Measurements from ENCODE around the gene ECEL1.

The ECEL1 gene

DNA sequence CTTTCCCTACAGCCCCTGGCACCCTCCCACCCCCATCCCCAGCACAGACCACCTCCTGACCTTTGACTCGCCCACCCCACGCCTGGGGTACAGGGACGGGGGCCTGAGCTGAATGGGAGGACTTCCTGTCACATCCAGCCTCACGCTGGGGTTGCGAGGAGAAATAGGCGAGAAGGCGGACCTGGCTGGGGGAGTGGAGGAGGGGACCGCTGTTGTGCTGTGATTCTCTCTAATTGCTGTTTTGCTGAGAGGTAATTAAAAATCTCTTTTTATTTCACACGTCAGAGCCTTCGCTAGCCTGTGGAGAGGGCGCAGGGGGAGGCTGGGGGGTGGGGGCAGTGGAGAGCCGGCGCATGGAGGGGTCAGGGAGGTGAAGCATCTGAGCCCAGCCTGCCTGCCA lies 9.7 kb upstream of the ECEL1 start:
- no peak for DNase-seq (ENCODE audit: low spot score)

- no peak for DNase-seq (ENCODE audit: low spot score)
Observed at GRCh38 chr2:232496501-232497270, 9.1 kb upstream of the ECEL1 start.

DNA sequence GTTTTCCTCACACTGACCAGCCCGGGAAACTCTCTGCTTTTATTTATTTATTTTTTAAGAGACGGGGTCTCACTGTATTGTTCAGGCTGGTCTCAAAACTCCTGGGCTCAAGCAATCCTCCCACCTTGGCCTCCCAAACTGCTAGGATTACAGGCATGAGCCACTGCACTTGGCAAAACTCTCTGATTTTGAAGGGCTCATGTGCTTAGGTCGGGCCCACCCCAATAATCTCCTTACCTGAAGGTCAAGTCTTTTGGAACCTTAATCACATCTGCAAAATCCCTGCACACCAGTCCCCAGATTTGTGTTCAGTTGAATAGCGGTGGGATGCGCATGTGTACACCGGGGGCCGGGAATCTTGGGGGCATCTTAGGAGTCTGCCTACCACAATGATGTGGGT lies 7.7 kb upstream of the ECEL1 start:
- no peak for DNase-seq (ENCODE audit: low spot score)

GRCh38 chr2:232494542-232494941 lies 6.9 kb upstream of the ECEL1 start:
- DNase-seq (ENCODE audit: low spot score), result no peak

GRCh38 chr2:232493701-232494474 lies 6.3 kb upstream of the ECEL1 start:
- no peak for DNase-seq (ENCODE audit: low spot score)

- DNase-seq (ENCODE audit: low spot score), result no peak
Observed at GRCh38 chr2:232492963-232493700, 5.5 kb upstream of the ECEL1 start.

DNA sequence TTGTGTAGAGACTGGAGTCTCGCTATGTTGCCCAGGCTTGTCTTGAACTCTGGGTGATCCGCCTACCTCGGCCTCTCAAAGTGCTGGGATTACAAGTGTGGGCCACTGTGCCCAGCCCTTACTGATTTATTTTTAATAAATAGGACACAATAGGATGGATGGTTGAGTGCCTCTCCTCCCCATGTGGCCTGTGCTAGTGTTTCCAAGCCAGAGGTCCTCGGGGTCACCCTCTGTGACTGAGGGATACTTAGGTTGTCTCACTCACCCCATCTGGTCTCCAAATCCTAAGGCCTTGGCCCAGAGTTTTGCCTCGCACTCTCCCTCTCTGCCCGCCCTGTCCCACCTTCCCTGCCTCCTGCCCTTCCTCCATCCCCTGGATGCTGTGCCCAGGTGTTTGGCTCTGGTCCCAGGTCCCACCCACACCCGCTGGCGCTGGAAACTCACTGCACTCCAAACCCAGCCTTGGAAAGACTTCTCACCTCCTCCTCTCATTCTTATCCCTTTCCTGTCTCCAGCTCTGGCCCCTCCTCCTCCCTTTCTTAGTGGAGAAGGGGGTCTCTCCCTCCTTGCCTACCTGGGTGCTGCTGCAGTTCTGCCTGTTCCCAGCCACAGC lies 4.7 kb upstream of the ECEL1 start:
- DNase-seq (ENCODE audit: low spot score), result no peak

- no peak for DNase-seq (ENCODE audit: low spot score)
Observed at GRCh38 chr2:232491139-232491780, 3.6 kb upstream of the ECEL1 start.

DNA sequence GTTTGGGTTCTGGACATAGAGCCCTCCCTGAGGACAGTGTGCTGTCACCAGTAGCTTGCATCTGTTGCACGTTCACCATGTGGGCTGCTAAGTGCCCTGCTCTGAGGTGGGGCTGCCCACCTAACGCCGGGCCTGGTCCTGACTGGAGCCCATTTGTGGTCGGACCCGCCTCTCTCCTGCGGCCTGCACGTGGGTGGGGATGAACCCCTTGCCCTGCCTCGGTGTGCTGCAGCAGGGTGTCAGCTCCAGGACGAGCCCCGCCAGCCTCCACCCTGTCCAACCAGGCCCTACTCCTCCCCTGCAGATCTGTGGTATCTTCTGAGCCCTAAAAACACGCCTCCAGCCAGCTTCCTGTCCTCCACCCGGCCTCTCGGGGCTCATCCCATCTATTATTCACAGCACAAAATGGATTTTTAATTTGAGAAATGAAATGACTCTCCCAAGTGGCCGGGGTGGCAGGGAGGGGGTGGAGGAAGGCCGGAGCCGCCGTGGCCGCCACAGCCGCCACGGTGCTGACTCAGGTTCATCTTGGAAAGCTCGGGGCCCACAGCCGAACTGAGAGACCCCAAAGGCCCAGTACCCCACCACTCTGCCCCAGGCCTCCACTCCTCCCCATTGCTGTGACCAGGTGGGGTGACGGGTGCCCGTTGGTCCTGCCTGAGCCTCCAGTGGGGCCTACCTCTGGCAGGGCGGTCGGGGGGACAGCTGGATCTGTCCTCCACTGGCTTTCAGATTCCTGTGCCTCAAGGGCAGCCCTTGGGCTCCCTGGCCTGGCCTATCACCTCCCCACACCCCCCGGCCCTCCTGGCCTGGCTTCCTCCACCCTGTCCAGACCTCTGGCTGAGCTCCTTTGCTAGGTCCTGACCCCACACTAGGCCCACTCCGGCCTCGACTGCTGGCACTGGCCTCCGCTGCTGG lies 2.8 kb upstream of the ECEL1 start:
- no peak for DNase-seq (ENCODE audit: low spot score)

DNA sequence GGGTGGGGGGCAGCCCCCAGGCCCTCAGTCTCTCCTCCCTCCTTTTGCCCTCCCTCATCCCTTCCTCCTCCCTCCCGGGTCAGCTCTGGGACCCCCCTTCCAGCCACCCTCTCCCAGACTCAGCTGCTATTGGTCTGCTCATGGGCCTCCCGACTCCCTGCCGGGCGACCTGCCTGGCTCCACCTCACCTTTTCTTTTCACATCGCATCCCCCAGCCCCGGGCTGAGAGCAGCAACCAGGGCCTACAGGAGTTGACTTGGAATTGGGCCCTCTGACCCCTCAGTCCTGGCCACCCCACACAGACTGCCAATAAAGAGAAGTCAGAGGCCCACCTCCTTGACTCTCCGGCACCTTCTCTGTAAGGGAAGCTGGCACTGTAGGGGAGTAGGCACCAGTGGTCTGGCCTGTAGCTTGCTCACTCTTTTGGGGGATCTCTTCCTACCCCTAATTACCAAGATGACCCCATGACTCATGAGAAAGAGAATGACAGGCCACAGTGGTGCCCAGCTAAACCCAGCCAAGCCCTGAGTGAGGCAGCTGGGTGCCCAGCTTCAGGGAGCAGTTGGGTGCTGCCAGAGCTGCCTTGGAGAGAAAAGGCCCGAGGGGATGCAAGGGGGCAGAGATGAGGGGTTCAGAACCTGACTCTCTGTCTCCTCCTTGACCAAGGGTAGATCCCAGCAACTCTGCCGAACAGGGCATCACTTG lies 2.0 kb upstream of the ECEL1 start:
- no peak for DNase-seq (ENCODE audit: low spot score)

GRCh38 chr2:232488721-232489300 lies 1.2 kb upstream of the ECEL1 start:
- DNase-seq (ENCODE audit: low spot score), result no peak

DNA sequence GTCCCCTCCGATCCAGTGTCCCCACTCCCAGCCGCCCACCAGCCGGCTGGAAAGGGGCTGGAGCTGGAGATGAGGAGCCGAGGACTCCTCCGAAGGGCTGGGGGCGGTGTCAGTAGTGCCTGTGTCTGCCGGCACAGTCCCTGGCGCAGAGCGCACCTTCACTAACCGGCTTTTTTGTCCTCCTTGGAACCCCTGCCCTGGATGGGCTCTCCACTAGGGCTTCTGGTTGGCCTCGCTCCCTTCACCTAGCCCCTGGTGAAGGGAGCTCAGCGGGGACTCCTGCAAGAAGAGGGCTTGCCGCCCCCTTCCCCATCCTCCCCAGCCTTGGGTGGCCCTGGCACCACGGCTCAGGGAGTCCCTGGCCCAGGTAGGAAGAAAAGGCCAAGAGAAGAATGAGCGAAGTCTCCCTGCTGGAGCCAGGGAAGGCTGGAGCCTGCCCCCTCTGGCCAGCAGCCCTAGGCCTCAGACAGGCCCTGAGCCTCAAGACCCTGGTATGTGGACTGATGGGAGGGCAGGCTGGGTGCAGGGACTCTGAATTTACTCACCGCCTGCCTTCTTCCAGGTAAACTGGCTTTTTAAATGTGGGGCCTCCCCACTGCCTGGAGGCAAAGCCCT lies 570 bp upstream of the ECEL1 start:
- no peak for DNase-seq (ENCODE audit: low spot score)

DNA sequence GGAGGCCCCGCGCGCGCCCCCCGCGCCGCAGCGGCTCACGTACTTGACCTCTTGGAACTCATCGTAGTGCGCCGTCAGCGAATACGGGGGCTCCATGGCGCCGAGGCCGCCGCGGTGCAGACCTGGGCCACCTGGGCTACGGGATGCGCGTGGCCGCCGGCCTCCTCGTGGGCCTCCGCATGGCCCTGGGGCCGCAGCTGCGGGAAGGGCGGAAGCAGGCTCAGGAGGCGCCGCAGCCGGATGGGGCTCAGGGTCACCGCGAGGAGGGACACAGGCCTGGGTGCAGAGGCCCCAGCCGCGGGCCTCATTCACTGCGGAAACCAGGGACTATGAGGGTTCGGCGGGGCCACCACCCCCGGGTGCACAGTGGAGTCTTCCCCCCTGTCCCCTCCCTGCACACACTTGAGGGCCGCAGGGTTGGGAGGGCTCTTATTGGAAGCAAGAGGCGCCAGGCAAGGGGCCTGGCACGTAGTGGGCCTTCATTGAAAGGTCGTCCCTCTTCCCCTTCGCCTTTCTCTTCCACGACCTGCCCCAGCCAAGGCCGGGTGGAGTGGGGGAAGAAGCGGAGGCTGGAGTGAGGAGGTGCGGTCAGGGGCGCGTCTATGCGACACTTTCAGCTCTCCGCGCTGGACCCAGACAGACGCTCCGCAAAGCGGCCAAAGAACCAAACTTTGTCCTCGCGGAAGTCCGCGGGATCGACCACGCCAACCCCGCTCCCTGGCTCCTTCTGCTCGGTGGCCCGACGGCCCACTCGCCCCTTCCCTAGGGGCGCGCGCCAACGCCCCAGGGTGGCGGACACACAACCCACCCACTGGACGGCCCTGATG lies 863 bp downstream of the ECEL1 start:
- DNase-seq (ENCODE audit: low spot score), result no peak

DNA sequence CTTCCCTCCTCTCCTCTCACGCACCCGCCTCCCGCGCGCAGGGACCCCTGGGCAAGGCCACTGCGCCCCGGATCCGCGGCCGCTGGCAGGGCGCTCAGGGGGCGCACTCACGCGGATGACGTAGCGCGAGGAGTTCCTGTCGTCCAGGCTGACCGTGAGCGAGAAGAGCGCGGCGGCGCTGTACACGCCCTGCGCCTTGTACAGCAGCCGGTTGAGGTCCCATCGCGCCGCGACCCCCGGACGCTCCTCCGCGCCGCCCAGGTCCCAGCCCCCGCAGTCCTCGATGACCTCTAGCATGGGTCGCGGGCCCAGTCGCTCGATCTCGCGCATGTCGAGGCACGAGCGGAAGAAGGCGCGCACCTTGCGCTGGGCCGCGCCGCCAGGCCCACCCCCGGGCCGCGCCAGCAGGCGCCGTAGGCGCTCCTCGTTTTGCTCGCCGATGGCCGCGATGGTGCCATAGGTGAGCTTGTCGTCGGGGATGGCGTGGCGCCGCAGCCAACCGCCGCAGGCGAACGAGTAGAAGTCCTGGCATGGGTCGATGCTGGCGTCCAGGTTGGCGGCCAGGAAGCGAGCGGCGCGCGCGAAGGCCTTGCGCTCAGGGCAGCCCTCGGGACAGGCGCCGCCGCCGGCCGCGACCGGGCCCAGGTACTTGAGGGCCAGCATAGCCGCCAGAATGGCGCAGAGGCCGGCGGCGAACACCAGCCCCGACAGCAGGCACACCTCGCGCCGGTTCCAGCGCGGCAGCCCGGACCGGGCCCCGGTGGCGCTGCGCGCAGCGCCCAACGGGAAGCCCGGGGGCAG lies 1.7 kb downstream of the ECEL1 start:
- no peak for DNase-seq (ENCODE audit: low spot score)

GRCh38 chr2:232485348-232485756 lies 2.3 kb downstream of the ECEL1 start:
- DNase-seq (ENCODE audit: low spot score), result no peak

GRCh38 chr2:232484628-232485347 lies 2.8 kb downstream of the ECEL1 start:
- no peak for DNase-seq (ENCODE audit: low spot score)
